Measurements from ENCODE around the gene ALLC. TPM values are rescaled to one million over a fixed set of nuclear protein-coding genes. Genes with fewer than 3 reads are reported as not detected.

ALLC gene
- total RNA-seq = not detected

DNA sequence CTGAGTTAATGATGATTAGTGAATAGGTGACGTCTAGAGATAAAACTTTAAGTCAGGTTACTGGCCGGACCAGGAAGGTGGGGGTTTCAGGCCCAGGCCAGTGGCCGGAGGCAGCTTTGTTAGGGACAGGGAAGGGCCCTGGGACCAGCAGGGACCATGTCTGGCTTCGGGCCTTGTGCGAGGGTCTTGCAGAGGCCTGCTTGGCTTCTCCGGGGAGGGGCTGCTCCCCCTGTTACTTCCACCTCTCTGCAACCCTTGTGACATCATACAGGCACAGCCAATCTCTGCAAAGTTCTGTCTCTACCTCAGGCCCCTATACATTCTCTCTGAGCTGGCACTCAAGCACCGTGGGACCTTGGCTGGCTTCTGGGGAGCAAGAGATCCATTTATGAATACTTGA lies at the start of gene ALLC:
ALLC (plus strand) TSS at position 320 of the 400 bp plus-strand sequence. CDS start 12,958 bp downstream, outside the sequence.
- TF ChIP-seq, protein P1, sequence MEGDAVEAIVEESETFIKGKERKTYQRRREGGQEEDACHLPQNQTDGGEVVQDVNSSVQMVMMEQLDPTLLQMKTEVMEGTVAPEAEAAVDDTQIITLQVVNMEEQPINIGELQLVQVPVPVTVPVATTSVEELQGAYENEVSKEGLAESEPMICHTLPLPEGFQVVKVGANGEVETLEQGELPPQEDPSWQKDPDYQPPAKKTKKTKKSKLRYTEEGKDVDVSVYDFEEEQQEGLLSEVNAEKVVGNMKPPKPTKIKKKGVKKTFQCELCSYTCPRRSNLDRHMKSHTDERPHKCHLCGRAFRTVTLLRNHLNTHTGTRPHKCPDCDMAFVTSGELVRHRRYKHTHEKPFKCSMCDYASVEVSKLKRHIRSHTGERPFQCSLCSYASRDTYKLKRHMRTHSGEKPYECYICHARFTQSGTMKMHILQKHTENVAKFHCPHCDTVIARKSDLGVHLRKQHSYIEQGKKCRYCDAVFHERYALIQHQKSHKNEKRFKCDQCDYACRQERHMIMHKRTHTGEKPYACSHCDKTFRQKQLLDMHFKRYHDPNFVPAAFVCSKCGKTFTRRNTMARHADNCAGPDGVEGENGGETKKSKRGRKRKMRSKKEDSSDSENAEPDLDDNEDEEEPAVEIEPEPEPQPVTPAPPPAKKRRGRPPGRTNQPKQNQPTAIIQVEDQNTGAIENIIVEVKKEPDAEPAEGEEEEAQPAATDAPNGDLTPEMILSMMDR (IDR thresholded peaks at IDR 0.05; ENCODE audit: low read depth) = no peak

DNA sequence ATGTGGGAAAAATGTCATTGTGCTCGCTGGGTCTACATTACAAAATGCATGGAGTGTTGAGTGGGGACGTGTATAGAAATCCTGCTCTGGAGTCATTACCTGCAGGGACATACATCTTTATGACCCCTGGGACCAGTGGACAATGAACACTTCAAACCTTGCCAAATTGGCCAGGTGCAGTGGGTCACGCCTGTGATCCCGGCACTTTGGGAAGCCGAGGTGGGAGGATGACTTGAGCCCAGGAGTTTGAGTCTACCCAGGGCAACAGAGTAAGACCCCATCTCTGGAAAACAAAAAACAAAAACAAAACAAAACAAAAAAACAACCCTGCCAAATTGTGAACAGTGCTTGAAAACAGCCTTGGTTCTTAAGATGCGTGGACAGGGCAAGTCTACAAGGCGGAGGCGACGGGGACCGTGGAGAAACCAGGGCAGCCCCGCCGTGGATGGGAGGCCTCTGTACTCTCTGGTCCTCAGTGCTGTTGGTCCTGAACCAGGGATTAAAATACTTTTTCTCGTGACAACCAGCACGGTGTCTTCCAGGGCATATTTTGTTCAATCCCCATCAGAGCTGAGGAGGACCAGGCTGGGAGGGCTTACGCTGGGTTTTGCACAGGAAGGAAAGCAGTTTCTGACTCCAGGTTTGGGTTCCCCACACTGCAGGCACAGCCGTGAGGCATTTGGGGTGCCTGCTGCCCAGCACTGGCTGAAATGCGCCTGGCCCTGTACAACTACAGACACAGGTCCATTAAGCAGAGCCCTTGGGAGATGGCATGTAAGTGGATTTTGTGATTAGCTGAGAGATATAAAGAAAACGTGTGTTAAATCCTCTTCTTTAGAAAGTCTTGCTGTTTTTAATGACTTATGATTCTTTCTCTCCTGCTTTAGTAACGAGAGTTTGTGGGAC lies 49.4 kb upstream of the ALLC start:
- TF ChIP-seq, protein P1 (IDR thresholded peaks at IDR 0.05; ENCODE audit: low read depth) = no peak

GRCh38 chr2:3610415-3610814 lies 47.6 kb upstream of the ALLC start:
- TF ChIP-seq, protein P1 (IDR thresholded peaks at IDR 0.05; ENCODE audit: low read depth) = no peak

- TF ChIP-seq, protein P1 (IDR thresholded peaks at IDR 0.05; ENCODE audit: low read depth) = no peak
Measured at GRCh38 chr2:3610881-3611505, 47.0 kb upstream of the ALLC start.

DNA sequence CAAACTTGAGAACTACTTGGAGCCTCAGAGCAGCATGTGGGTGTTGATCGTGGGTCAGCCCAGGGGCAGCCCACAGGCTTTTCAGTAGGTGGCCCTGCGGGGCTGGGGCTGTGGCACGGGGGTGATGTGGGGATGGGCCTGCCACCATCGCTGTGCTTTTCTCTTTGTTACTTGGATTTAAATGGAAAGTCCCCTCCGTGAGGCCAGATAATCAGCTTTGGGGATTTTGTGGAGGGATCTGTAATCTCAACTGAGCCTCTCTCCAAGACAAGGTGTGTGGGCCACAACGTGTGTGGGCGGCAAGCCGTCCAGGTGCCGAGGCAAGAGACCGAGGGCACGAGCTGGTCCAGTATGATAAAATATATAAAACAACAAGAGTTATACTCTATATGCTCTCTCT lies 46.4 kb upstream of the ALLC start:
- TF ChIP-seq, protein P1 (IDR thresholded peaks at IDR 0.05; ENCODE audit: low read depth) = no peak

DNA sequence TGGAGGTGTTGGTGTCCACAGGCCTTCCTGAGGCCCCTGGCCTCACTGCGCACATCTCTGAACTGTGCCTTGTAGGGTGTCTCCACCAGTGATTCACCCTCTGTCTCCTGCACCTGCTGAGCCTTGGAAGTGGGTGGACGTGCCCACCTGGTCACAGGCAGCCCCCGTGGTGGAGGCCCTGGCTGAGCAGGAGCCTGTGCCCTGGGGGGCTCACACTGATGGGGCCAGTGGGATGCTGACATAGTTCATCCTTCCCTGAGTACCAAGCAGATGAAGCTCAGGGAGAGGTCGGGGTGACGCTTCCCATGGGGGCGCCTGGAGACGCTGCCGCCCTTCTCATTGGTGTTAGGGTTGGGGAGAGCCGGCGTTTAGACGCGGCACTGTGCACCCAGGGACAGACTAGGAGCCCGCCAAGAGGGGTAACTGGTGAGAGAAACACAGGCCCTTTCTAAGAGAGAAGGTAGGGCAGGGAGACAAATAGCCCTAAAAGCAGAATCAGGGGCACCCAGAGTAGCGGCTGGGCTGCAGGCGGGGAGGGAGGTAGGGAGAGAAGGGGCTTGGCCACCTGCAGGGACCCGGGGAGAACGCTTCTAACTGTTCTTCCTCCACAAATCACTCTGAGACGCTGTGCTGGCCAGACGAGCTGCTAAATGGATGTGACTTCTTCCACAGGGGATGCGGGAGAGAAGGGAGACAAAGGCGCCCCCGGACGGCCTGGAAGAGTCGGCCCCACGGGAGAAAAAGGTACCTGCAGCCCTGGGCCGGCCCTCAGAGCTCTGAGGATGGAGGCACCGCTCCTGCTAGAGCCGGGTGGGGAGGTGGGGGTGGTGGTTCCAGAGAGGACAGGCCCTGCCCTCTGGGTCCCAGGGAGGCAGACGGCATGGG lies 45.1 kb upstream of the ALLC start:
- TF ChIP-seq, protein P1 (IDR thresholded peaks at IDR 0.05; ENCODE audit: low read depth) = no peak
